DND-41 (cell line): ENCODE data around the gene SRF.

ENCODE experiments used
- ATAC-seq: fragments of 200-7000 bp; cut with Tn5 transposase; 3 replicates; pipeline ENCODE4 v1.9.1; 2021; ENCODE audit warnings: low read depth; ENCODE audit not compliant: insufficient read depth
- DNase-seq: peaks from one replicate; pipeline ENCODE4 v3.0.0-alpha.2; 2020
- H2AFZ ChIP-seq: 2 replicates; pipeline ENCODE4 v1.6.0; 2012; ENCODE audit warnings: low read depth, low read length
- H3K27ac ChIP-seq: 2 replicates; pipeline ENCODE4 v1.5.1; 2012; ENCODE audit warnings: low read length, inconsistent platforms
- H3K27me3 ChIP-seq: fragments of 200-600 bp; sonication (generic); 2 replicates; pipeline ENCODE4 v1.6.0; 2012; ENCODE audit warnings: low read length, mild to moderate bottlenecking, inconsistent platforms; ENCODE audit not compliant: insufficient read depth, poor library complexity
- H3K36me3 ChIP-seq: 2 replicates; pipeline ENCODE4 v1.5.1; 2012; ENCODE audit warnings: low read length, inconsistent platforms; ENCODE audit not compliant: insufficient read depth
- H3K4me1 ChIP-seq: 2 replicates; pipeline ENCODE4 v1.5.1; 2012; ENCODE audit warnings: mild to moderate bottlenecking, low read length; ENCODE audit not compliant: insufficient read depth
- H3K4me2 ChIP-seq: 2 replicates; pipeline ENCODE4 v1.6.0; 2012; ENCODE audit warnings: mild to moderate bottlenecking, moderate library complexity, low read length, inconsistent platforms; ENCODE audit not compliant: insufficient read depth
- H3K4me3 ChIP-seq, 2 experiments: fragments of 200-600 bp in 1 of 2; shearing (Covaris generic) in 1 of 2; 2 replicates each; pipeline ENCODE4 v1.5.1; 2012 to 2016; ENCODE audit warnings: inconsistent platforms in 2 of 2, low read length in 2 of 2, mild to moderate bottlenecking in 2 of 2, low read depth in 1 of 2, moderate library complexity in 1 of 2
- H3K79me2 ChIP-seq: 2 replicates; pipeline ENCODE4 v1.6.0; 2012; ENCODE audit warnings: low read length, inconsistent platforms; ENCODE audit not compliant: insufficient read depth
- H3K9ac ChIP-seq: 2 replicates; pipeline ENCODE4 v1.6.0; 2012; ENCODE audit warnings: low read depth, mild to moderate bottlenecking, inconsistent platforms, low read length, moderate library complexity
- H3K9me3 ChIP-seq: 2 replicates; pipeline ENCODE4 v1.5.1; 2012; ENCODE audit warnings: low read length, moderate library complexity, mild to moderate bottlenecking, inconsistent platforms; ENCODE audit not compliant: insufficient read depth, severe bottlenecking
- H4K20me1 ChIP-seq: 2 replicates; pipeline ENCODE4 v1.6.0; 2012; ENCODE audit warnings: low read length; ENCODE audit not compliant: insufficient read depth
- EZH2 ChIP-seq: IDR thresholded peaks from 3 replicates; pipeline ENCODE4 v1.6.1; 2012; ENCODE audit warnings: borderline replicate concordance, low read depth, mild to moderate bottlenecking, moderate library complexity, low read length, inconsistent platforms; ENCODE audit not compliant: severe bottlenecking
- TF ChIP-seq, protein P1 (sequence below): IDR thresholded peaks from 2 replicates; pipeline ENCODE4 v1.5.1; 2012; ENCODE audit warnings: borderline replicate concordance, low read length, moderate library complexity, mild to moderate bottlenecking; ENCODE audit not compliant: poor library complexity, severe bottlenecking; ENCODE audit errors: extremely low read depth

Gene SRF

DNA sequence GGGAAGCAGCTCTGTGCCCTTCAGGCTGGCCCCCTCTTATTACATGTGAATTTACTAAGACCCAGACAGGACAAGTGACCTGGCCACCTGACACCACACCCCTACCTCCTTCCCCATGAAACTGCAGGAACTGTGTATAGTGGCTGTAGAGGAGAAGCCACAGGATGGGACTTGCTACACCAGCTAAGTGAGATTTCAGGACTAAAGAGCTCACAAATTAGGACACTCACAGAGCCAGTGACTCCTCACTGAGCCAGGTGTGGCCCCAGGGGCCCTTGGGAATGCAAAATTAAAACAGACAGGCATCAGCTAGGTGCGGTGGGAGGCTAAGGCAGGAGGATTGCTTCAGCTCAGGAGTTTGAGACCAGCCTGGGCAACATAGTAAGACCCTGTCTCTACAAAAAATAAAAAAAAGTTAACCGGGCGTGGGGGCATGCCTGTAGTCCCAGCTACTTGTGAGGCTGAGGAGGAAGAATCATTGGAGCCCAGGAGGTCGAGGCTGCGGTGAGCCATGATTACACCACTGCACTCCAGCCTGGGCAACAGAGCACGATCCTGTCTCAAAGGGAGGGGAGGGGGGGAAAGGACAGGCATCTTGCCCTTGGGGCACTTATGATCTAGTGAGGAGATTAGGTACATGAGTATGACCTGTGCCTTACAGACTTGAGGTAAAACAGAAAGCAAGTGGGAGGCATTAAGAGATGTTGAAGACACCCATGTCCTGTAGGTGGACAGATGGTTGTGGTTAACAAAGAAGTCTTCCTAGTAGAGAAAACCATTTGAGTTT, 23.2 kb upstream of the SRF start:
- H3K9me3 ChIP-seq, result no peaks in the 10 kb centered on the region
- DNase-seq (no peak), ATAC-seq (no peak)
- TF ChIP-seq, protein P1, sequence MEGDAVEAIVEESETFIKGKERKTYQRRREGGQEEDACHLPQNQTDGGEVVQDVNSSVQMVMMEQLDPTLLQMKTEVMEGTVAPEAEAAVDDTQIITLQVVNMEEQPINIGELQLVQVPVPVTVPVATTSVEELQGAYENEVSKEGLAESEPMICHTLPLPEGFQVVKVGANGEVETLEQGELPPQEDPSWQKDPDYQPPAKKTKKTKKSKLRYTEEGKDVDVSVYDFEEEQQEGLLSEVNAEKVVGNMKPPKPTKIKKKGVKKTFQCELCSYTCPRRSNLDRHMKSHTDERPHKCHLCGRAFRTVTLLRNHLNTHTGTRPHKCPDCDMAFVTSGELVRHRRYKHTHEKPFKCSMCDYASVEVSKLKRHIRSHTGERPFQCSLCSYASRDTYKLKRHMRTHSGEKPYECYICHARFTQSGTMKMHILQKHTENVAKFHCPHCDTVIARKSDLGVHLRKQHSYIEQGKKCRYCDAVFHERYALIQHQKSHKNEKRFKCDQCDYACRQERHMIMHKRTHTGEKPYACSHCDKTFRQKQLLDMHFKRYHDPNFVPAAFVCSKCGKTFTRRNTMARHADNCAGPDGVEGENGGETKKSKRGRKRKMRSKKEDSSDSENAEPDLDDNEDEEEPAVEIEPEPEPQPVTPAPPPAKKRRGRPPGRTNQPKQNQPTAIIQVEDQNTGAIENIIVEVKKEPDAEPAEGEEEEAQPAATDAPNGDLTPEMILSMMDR, result no peak
- TF ChIP-seq EZH2, result no peak
- no peaks in the 10 kb centered on the region for H3K79me2 ChIP-seq
- peaks cover 42% of the 10 kb centered on the region for H3K36me3 ChIP-seq
- no peak overlapping the region for H3K4me3 ChIP-seq
- H3K4me1 ChIP-seq, result peaks cover 13% of the 10 kb centered on the region
- no peak overlapping the region for H3K9ac ChIP-seq
- no peaks in the 10 kb centered on the region for H4K20me1 ChIP-seq
- no peak overlapping the region for H2AFZ ChIP-seq
- H3K27me3 ChIP-seq, result no peaks in the 10 kb centered on the region
- no peak overlapping the region for H3K4me2 ChIP-seq
- no peak overlapping the region for H3K27ac ChIP-seq

DNA sequence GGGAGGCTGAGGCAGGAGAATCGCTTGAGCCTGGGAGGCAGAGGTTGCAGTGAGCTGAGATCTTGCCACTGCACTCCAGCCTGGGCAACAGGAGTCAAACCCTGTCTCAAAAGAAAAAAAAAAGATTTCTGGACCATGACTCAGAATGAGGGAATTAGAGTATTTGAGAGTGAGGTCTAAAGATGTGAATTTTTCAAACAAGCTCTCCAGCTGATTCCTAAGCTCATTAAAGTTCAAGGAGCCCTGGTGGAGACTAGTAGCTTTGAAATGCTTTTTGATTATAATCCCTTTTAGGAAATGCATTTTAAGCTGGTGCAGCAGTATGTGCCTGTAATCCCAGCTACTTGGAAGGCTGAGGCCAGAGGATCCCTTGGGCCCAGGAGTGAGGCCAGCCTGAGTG, 21.8 kb upstream of the SRF start:
- DNase-seq (no peak), ATAC-seq (no peak)
- H3K27me3 ChIP-seq, result no peaks in the 10 kb centered on the region
- H4K20me1 ChIP-seq, result no peaks in the 10 kb centered on the region
- no peak overlapping the region for H3K27ac ChIP-seq
- TF ChIP-seq EZH2, result no peak
- no peak overlapping the region for H3K4me3 ChIP-seq
- no peaks in the 10 kb centered on the region for H3K9me3 ChIP-seq
- H3K36me3 ChIP-seq, result peaks cover 38% of the 10 kb centered on the region
- H2AFZ ChIP-seq, result no peak overlapping the region
- no peaks in the 10 kb centered on the region for H3K79me2 ChIP-seq
- H3K4me1 ChIP-seq, result no peaks in the 10 kb centered on the region
- no peak overlapping the region for H3K4me2 ChIP-seq
- no peak overlapping the region for H3K9ac ChIP-seq

DNA sequence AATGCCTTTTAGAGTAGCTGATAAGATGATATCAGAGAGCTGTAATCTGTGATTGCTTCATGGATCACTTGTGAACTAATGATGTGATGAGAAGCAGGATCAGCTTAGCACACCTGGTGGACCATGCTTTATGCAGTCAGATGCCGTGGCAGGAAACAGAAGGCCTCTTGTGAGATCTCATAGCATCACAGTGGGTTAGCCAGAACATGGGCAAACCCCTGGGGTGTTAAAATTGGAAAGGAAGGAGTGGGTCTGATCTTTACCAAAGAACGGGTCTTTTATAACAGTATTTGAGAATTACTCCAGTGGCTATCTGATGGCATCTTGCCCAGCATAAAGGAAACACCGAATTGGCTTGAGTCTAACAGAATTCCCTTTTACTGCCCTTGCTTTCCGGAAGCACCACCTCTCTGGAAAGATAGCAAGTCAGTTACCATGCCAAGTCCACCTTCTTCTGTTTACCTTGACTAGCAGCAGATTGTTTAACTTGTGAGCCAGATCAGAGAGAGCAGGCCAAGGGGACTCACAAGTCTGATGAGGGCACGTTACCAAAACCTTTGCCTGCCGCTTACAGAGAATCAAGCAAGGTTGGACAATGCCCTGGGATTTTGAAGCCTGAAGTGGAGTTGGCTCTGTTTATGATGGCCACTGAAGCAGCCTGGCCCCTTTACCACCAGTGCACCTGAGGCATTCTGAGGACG, 20.9 kb upstream of the SRF start:
- Histone ChIP-seq H3K27me3 (no peaks in the 10 kb centered on the region), H3K9ac (no peak overlapping the region), H3K4me3 (no peak overlapping the region), H3K27ac (no peak overlapping the region), H3K4me1 (no peaks in the 10 kb centered on the region), H3K9me3 (no peaks in the 10 kb centered on the region), H3K36me3 (peaks cover 34% of the 10 kb centered on the region), H3K4me2 (no peak overlapping the region), H3K79me2 (no peaks in the 10 kb centered on the region), H2AFZ (no peak overlapping the region), H4K20me1 (no peaks in the 10 kb centered on the region)
- no peak for TF ChIP-seq EZH2
- TF ChIP-seq, protein P1, result no peak
- DNase-seq (no peak), ATAC-seq (no peak)

DNA sequence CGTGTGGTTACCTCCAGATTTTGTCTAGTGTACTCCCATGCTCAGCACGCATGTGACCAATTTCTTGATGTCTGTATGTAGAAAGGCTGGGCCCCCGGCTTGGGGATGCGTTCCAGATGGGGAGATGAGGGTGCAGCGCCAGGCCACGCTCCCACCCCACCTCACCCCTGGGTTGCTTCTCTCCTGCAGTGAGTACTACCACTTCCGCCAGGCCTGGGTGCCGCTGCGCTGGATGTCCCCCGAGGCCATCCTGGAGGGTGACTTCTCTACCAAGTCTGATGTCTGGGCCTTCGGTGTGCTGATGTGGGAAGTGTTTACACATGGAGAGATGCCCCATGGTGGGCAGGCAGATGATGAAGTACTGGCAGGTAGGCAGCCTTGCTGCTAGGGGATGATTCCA, 11.5 kb upstream of the SRF start:
- H3K9me3 ChIP-seq, result no peaks in the 10 kb centered on the region
- H3K9ac ChIP-seq, result no peak overlapping the region
- no peaks in the 10 kb centered on the region for H4K20me1 ChIP-seq
- H3K4me2 ChIP-seq, result no peak overlapping the region
- no peak overlapping the region for H3K4me3 ChIP-seq
- H3K79me2 ChIP-seq, result no peaks in the 10 kb centered on the region
- peaks cover 21% of the 10 kb centered on the region for H3K36me3 ChIP-seq
- no peaks in the 10 kb centered on the region for H3K27me3 ChIP-seq
- no peak overlapping the region for H3K27ac ChIP-seq
- DNase-seq (no peak), ATAC-seq (no peak)
- no peak for TF ChIP-seq EZH2
- TF ChIP-seq, protein P1, result no peak
- no peaks in the 10 kb centered on the region for H3K4me1 ChIP-seq
- H2AFZ ChIP-seq, result no peak overlapping the region
